Activated effector memory CD4-positive, alpha-beta T cell treated with anti-CD3 and anti-CD28 coated beads, Interleukin-2, amount 50 U/mL, for 16 hours (primary cell): ENCODE data around the gene ASIC2.

Experiments used
- DNase-seq: peaks from one replicate; pipeline ENCODE4 v3.0.0-alpha.2; 2020

The ASIC2 gene

GRCh38 chr17:33055746-33056145, 237.3 kb downstream of the ASIC2 start:
- no peak for DNase-seq

GRCh38 chr17:33055171-33055611, 237.9 kb downstream of the ASIC2 start:
- no peak for DNase-seq

GRCh38 chr17:33054412-33054811, 238.7 kb downstream of the ASIC2 start:
- no peak for DNase-seq

- no peak for DNase-seq
Observed at GRCh38 chr17:33053676-33054075, 239.4 kb downstream of the ASIC2 start.

GRCh38 chr17:33052856-33053255, 240.2 kb downstream of the ASIC2 start:
- no peak for DNase-seq

GRCh38 chr17:33050611-33051140, 242.4 kb downstream of the ASIC2 start:
- DNase-seq: no peak

- DNase-seq: peak; percentile 78
Observed at GRCh38 chr17:33049781-33050414, 243.2 kb downstream of the ASIC2 start.

- DNase-seq: no peak
Observed at GRCh38 chr17:33046361-33047255, 246.5 kb downstream of the ASIC2 start.

- no peak for DNase-seq
Observed at GRCh38 chr17:33045216-33045615, 247.9 kb downstream of the ASIC2 start.

GRCh38 chr17:33044771-33045170, 248.3 kb downstream of the ASIC2 start:
- no peak for DNase-seq

- DNase-seq: no peak
Observed at GRCh38 chr17:33040461-33040860, 252.6 kb downstream of the ASIC2 start.

GRCh38 chr17:33039874-33040273, 253.2 kb downstream of the ASIC2 start:
- no peak for DNase-seq

GRCh38 chr17:33038740-33039139, 254.4 kb downstream of the ASIC2 start:
- no peak for DNase-seq

- DNase-seq: no peak
Observed at GRCh38 chr17:33033176-33033575, 259.9 kb downstream of the ASIC2 start.

- no peak for DNase-seq
Observed at GRCh38 chr17:33028778-33029177, 264.3 kb downstream of the ASIC2 start.

- no peak for DNase-seq
Observed at GRCh38 chr17:33028061-33028460, 265.0 kb downstream of the ASIC2 start.

- DNase-seq: no peak
Observed at GRCh38 chr17:33024688-33025486, 268.2 kb downstream of the ASIC2 start.

GRCh38 chr17:33023790-33024189, 269.3 kb downstream of the ASIC2 start:
- DNase-seq: no peak

- no peak for DNase-seq
Observed at GRCh38 chr17:33021731-33022408, 271.2 kb downstream of the ASIC2 start.

- no peak for DNase-seq
Observed at GRCh38 chr17:33019161-33019890, 273.8 kb downstream of the ASIC2 start.

- no peak for DNase-seq
Observed at GRCh38 chr17:33017366-33017765, 275.7 kb downstream of the ASIC2 start.

GRCh38 chr17:33016920-33017319, 276.2 kb downstream of the ASIC2 start:
- DNase-seq: no peak
